ENCODE results near the gene CRTC1.

The CRTC1 gene

GRCh38 chr19:18777301-18778075 lies 94.0 kb downstream of the CRTC1 start:
- no peak for DNase-seq (ENCODE audit: low spot score)
- no peak overlapping the region for H3K4me3 ChIP-seq
- no peak for TF ChIP-seq CTCF (IDR thresholded peaks at IDR 0.05)
- H3K27ac ChIP-seq: no peak overlapping the region

GRCh38 chr19:18778076-18778389 lies 94.6 kb downstream of the CRTC1 start:
- no peak for TF ChIP-seq CTCF (IDR thresholded peaks at IDR 0.05)
- no peak for DNase-seq (ENCODE audit: low spot score)
- H3K27ac ChIP-seq: no peak overlapping the region
- no peak overlapping the region for H3K4me3 ChIP-seq

- TF ChIP-seq CTCF (IDR thresholded peaks at IDR 0.05): no peak
- Histone ChIP-seq H3K4me3 (no peak overlapping the region), H3K27ac (no peak overlapping the region)
- no peak for DNase-seq (ENCODE audit: low spot score)
Observed at GRCh38 chr19:18778826-18779495, 95.5 kb downstream of the CRTC1 start.

- DNase-seq (ENCODE audit: low spot score): no peak
- H3K27ac ChIP-seq: no peak overlapping the region
- no peak overlapping the region for H3K4me3 ChIP-seq
- TF ChIP-seq CTCF (IDR thresholded peaks at IDR 0.05): no peak
Observed at GRCh38 chr19:18780081-18780480, 96.6 kb downstream of the CRTC1 start.

- TF ChIP-seq CTCF (IDR thresholded peaks at IDR 0.05): no peak
- no peak overlapping the region for H3K27ac ChIP-seq
- H3K4me3 ChIP-seq: no peak overlapping the region
- no peak for DNase-seq (ENCODE audit: low spot score)
Observed at GRCh38 chr19:18780631-18781030, 97.2 kb downstream of the CRTC1 start.

GRCh38 chr19:18781047-18781600 lies 97.6 kb downstream of the CRTC1 start:
- DNase-seq (ENCODE audit: low spot score): no peak

More at GRCh38 chr19:18781047-18781600, 97.6 kb downstream of the CRTC1 start:
- Histone ChIP-seq H3K27ac (no peak overlapping the region), H3K4me3 (no peak overlapping the region)
- no peak for TF ChIP-seq CTCF (IDR thresholded peaks at IDR 0.05)

Measured in coronary artery (tissue), 2 donors.